ENCODE data around the gene ATP9B. TPM values are rescaled to one million over a fixed set of nuclear protein-coding genes. Genes with fewer than 3 reads are reported as not detected.

ATP9B gene
- total and polyA plus RNA-seq, 5 donors, result 9.0 to 24.0 (median 21.7) TPM

DNA sequence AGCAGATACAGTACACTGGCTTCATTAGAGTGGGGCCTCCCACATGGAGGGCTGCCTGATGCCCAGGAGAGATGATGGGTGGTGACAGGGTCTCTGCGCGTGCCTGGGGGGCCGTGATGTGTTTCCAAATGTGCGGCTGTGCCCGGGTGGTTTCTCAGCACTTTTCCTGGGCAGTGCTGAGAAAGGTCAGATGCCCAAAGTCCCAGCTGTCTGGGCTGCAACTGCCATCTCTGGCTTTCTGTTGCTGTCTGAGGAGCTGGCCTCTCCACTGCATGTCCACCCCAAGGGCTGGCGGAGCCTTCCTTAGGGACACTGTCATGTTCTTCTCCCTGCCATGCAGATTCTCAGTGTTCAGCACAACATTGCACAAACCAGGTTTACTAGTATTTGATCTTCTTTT is 263.9 kb downstream of the ATP9B start:
- no peaks in the 10 kb centered on the region for H3K4me1 ChIP-seq (ENCODE audit: control insufficient read depth, insufficient read depth, low read length)
- H3K27me3 ChIP-seq (ENCODE audit: control insufficient read depth, insufficient read depth), result no peaks in the 10 kb centered on the region
- no peak for DNase-seq
- H3K4me3 ChIP-seq (ENCODE audit: low read length), result no peak overlapping the region
- intact Hi-C loops (cut with DNase I), result no loop called here
- ATAC-seq, result no peak
- 96% methylated on average over 6 of the region's 6 CpGs for WGBS
- no peak overlapping the region for H3K27ac ChIP-seq (ENCODE audit: low read length)
- no peaks in the 10 kb centered on the region for H3K9me3 ChIP-seq (ENCODE audit: control insufficient read depth, low read length)

DNA sequence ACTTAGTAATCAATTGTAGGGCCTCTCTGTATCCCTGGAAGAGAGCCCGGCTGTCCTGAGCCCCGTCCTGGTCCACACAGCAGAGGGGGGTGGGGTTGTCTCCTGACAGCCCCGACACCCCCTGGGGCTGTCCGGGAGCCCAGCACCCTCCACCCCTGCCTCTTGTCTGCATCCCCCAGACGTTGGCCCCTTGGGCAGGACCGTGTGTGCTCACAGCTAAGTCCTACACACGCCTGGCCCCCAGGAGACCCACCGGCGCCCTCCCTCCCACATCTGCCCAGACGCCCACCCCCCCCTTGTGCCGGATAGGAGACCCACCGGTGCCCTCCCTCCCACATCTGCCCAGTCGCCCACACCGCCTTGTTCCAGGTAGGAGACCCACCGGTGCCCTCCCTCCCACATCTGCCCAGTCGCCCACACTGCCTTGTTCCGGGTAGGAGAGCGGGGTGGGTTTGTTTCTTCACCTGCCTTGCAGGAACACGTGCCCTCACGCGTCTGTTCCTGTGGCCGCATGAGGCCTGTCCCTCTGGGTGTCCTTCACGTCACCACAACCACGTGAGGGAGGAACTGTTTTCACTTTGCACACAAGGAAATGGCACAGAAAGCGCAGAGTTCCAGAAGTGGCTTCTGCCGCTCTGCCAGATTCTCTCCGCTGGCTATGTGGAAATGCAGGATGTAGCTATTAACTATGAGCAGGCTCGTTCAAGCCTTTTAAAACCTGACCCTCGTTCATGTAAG is 265.5 kb downstream of the ATP9B start:
- 74% methylated on average over 29 of the region's 29 CpGs for WGBS
- no peaks in the 10 kb centered on the region for H3K9me3 ChIP-seq (ENCODE audit: control insufficient read depth, low read length)
- no peak overlapping the region for H3K4me3 ChIP-seq (ENCODE audit: low read length)
- DNase-seq (no peak), ATAC-seq (peak in 1 of 2 donors; percentile 25)
- H3K4me1 ChIP-seq (ENCODE audit: control insufficient read depth, insufficient read depth, low read length), result no peaks in the 10 kb centered on the region
- no peak overlapping the region for H3K27ac ChIP-seq (ENCODE audit: low read length)
- no peaks in the 10 kb centered on the region for H3K27me3 ChIP-seq (ENCODE audit: control insufficient read depth, insufficient read depth)
- intact Hi-C loops (cut with DNase I), result no loop called here

DNA sequence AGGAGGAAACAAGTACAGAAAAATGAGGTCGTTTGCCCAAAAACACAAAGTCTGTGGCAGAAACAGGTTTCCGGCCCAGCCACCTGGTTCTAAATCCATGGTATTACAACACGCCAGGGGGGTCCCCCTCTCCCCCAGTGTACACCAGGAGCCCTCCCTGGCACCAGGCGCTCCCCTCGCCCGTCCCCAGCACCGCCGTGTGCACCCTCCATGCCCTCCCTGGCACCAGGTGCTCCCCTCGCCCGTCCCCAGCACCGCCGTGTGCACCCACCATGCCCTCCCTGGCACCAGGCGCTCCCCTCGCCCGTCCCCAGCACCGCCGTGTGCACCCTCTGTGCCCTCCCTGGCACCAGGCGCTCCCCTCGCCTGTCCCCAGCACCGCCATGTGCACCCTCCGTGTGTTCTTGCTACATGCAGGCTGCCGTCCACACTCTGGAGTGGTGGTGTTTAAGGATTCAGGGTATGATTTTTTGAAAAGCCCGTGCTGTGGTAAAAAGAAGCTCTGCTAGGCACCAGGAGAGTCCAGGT is 266.7 kb downstream of the ATP9B start:
- Histone ChIP-seq H3K9me3 (ENCODE audit: control insufficient read depth, low read length) (no peaks in the 10 kb centered on the region), H3K27me3 (ENCODE audit: control insufficient read depth, insufficient read depth) (no peaks in the 10 kb centered on the region), H3K4me1 (ENCODE audit: control insufficient read depth, insufficient read depth, low read length) (no peaks in the 10 kb centered on the region), H3K27ac (ENCODE audit: low read length) (no peak overlapping the region), H3K4me3 (ENCODE audit: low read length) (no peak overlapping the region)
- intact Hi-C loops (cut with DNase I), result no loop called here
- DNase-seq (no peak), ATAC-seq (no peak)
- WGBS, result 96% methylated on average over 23 of the region's 23 CpGs

DNA sequence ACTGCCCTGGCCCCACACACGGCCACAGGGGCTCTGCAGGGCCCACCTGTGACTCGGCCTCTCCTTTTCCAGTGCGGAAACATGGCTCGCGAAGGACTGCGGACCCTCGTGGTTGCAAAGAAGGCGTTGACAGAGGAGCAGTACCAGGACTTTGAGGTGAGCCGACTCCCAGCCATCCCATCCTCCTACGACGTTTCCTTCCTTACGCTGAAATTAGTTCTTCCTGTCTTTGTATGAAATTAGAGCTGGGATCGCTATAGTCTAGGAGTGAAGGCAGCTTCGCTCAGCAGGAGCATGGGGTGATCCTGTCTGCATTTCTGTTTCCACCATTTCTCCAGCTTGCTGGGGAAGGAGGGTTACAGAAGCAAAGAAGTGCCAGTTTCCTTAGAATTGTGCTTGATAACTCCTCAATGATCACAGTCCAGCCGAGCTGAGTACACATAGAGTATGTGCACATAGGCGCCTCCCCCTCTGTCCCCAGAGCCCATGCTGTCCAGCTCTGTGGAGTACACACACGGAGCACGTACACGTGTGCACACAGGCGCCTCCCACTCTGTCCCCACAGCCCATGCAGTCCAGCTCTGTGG is 267.5 kb downstream of the ATP9B start:
- Histone ChIP-seq H3K27ac (ENCODE audit: low read length) (no peak overlapping the region), H3K4me3 (ENCODE audit: low read length) (no peak overlapping the region), H3K27me3 (ENCODE audit: control insufficient read depth, insufficient read depth) (no peaks in the 10 kb centered on the region), H3K4me1 (ENCODE audit: control insufficient read depth, insufficient read depth, low read length) (no peaks in the 10 kb centered on the region), H3K9me3 (ENCODE audit: control insufficient read depth, low read length) (no peaks in the 10 kb centered on the region)
- intact Hi-C loops (cut with DNase I), result no loop called here
- DNase-seq (no peak), ATAC-seq (peak in 1 of 2 donors; percentile 40)
- 77% methylated on average over 20 of the region's 20 CpGs for WGBS

DNA sequence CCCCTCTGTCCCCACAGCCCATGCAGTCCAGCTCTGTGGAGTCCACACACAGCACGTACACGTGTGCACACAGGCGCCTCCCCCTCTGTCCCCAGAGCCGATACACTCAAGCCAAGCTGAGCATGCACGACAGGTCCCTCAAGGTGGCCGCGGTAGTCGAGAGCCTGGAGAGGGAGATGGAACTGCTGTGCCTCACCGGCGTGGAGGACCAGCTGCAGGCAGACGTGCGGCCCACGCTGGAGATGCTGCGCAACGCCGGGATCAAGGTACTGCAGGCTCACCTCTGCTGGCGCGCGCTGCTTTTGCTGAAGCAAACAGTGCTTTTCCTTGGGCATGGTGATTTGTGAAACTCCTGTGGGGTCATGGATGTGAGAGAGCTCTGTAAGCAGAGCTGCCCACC is 268.0 kb downstream of the ATP9B start:
- no peak overlapping the region for H3K4me3 ChIP-seq (ENCODE audit: low read length)
- no peak overlapping the region for H3K27ac ChIP-seq (ENCODE audit: low read length)
- no peak for DNase-seq
- intact Hi-C loops (cut with DNase I), result no loop called here
- H3K27me3 ChIP-seq (ENCODE audit: control insufficient read depth, insufficient read depth), result no peaks in the 10 kb centered on the region
- no peaks in the 10 kb centered on the region for H3K9me3 ChIP-seq (ENCODE audit: control insufficient read depth, low read length)
- ATAC-seq, result peak in 1 of 2 donors; percentile 8
- H3K4me1 ChIP-seq (ENCODE audit: control insufficient read depth, insufficient read depth, low read length), result no peaks in the 10 kb centered on the region
- 96% methylated on average over 19 of the region's 19 CpGs for WGBS

DNA sequence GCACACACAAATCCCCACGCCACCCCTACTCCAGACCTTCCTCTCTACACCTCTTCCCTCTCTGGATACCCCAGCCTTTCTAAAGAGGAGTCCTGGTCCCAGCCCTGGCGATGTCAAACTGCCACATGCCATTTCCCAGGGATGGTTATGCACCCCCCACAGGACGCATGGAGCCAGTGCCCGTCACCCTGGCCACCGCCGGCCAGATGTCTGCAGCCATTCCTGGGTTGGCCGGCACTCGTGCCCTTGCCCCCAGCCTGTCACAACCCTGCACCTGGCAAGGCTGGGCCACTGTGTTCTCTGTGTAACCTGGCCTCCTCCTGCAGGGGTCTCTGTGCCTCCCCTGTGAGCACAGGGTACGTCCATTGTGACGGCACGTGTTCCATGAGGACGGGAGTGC is 268.4 kb downstream of the ATP9B start:
- DNase-seq (no peak), ATAC-seq (no peak)
- Histone ChIP-seq H3K27me3 (ENCODE audit: control insufficient read depth, insufficient read depth) (no peaks in the 10 kb centered on the region), H3K9me3 (ENCODE audit: control insufficient read depth, low read length) (no peaks in the 10 kb centered on the region), H3K4me1 (ENCODE audit: control insufficient read depth, insufficient read depth, low read length) (no peaks in the 10 kb centered on the region), H3K27ac (ENCODE audit: low read length) (no peak overlapping the region), H3K4me3 (ENCODE audit: low read length) (no peak overlapping the region)
- WGBS, result 88% methylated on average over 12 of the region's 12 CpGs
- intact Hi-C loops (cut with DNase I), result no loop called here

DNA sequence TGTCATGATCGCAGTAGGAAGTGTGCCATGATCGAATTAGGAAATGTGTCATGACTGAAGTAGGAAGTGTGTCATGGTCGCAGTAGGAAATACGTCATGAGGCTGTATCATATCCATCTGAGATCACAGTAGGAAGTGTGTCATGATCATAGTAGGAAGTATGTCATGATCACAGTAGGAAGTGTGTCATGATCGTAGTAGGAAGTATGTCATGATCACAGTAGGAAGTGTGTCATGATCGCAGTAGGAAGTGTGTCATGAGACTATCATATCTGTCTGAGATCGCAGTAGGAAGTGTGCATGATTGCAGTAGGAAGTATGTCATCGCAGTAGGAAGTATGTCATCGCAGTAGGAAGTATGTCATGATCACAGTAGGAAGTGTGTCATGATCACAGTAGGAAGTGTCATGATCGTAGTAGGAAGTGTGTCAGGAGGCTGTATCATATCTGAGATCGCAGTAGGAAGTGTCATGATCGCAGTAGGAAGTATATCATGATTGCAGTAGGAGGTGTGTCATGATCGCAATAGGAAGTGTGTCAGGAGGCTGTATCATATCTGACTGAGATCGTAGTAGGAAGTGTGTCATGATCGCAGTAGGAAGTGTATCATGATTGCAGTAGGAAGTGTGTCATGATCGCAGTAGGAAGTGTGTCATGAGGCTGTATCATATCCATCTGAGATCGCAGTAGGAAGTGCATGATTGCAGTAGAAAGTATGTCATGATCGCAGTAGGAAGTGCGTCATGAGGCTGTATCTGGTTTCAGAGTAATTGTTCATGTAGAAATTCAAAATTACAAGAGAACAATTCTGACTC is 270.1 kb downstream of the ATP9B start:
- no peak overlapping the region for H3K27ac ChIP-seq (ENCODE audit: low read length)
- DNase-seq (no peak), ATAC-seq (no peak)
- H3K4me1 ChIP-seq (ENCODE audit: control insufficient read depth, insufficient read depth, low read length), result no peaks in the 10 kb centered on the region
- WGBS, result 93% methylated on average over 19 of the region's 19 CpGs
- no peak overlapping the region for H3K4me3 ChIP-seq (ENCODE audit: low read length)
- intact Hi-C loops (cut with DNase I), result no loop called here
- H3K9me3 ChIP-seq (ENCODE audit: control insufficient read depth, low read length), result no peaks in the 10 kb centered on the region
- H3K27me3 ChIP-seq (ENCODE audit: control insufficient read depth, insufficient read depth), result no peaks in the 10 kb centered on the region

DNA sequence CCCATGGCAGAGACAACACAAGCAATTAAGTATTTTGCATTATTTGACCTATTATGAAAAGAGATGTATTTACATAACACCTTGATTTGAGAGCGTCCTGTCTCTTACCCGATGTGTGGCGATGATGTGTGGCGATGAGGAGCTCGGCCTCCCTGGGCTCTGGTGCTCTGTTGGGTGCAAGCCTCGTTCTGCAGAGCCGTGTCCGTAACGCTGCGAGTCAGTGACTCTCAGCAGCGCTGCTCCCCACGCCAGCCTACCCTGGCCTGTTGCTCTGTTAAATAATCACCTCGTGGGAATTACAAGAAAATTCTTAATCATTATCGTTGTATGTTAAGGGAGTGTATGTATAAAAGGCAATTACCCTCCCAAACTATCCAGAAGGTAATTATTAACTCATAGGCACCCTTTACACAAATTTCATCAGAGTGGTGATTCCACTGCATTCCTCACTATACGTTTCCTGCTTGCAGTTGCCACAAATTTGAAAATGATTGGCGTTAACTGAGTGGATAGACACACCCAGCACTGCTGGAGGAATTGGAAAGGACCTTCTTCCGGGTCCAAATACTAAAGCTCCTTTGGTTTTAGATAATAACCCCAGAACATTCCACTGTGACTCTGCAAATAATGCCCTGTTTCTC is 274.5 kb downstream of the ATP9B start:
- Histone ChIP-seq H3K4me1 (ENCODE audit: control insufficient read depth, insufficient read depth, low read length) (no peaks in the 10 kb centered on the region), H3K27me3 (ENCODE audit: control insufficient read depth, insufficient read depth) (no peaks in the 10 kb centered on the region), H3K9me3 (ENCODE audit: control insufficient read depth, low read length) (no peaks in the 10 kb centered on the region), H3K4me3 (ENCODE audit: low read length) (no peak overlapping the region), H3K27ac (ENCODE audit: low read length) (no peak overlapping the region)
- no peak for DNase-seq
- intact Hi-C loops (cut with DNase I), result no loop called here
- no peak for ATAC-seq
- 88% methylated on average over 17 of the region's 17 CpGs for WGBS

DNA sequence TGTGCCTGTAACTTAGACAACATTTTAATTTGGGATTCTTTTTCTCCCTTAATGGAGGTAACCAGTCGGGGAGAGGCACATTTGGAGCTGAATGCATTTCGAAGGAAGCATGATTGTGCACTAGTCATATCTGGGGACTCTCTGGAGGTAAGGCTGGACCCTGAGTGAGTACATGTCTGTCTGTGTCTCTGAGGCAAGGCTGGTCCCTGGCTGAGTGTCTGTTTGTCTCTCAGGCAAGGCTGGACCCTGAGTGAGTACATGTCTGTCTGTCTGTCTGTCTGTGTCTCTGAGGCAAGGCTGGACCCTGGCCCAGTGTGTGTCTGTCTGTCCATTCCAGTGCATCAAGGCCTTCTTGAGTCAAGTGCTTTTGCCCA is 275.0 kb downstream of the ATP9B start:
- Histone ChIP-seq H3K27ac (ENCODE audit: low read length) (no peak overlapping the region), H3K9me3 (ENCODE audit: control insufficient read depth, low read length) (no peaks in the 10 kb centered on the region), H3K4me3 (ENCODE audit: low read length) (no peak overlapping the region), H3K27me3 (ENCODE audit: control insufficient read depth, insufficient read depth) (no peaks in the 10 kb centered on the region), H3K4me1 (ENCODE audit: control insufficient read depth, insufficient read depth, low read length) (no peaks in the 10 kb centered on the region)
- DNase-seq (no peak), ATAC-seq (no peak)
- WGBS, result 96% methylated on average over 2 of the region's 2 CpGs
- intact Hi-C loops (cut with DNase I), result no loop called here

DNA sequence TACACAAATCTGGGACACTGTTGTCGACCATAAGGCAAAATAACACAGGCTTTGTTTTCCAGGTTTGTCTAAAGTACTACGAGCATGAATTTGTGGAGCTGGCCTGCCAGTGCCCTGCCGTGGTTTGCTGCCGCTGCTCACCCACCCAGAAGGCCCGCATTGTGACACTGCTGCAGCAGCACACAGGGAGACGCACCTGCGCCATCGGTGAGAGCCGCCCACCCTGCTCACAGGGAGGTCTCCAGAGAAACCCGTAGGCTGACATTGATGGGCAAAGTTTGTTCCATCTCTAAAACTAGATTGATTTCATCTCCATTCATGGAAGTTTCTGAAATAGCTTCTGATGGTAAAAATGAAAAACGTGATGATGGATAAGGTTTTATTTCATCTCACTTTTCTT is 276.2 kb downstream of the ATP9B start:
- DNase-seq (no peak), ATAC-seq (no peak)
- 96% methylated on average over 11 of the region's 11 CpGs for WGBS
- Histone ChIP-seq H3K4me3 (ENCODE audit: low read length) (no peak overlapping the region), H3K4me1 (ENCODE audit: control insufficient read depth, insufficient read depth, low read length) (no peaks in the 10 kb centered on the region), H3K27ac (ENCODE audit: low read length) (no peak overlapping the region), H3K9me3 (ENCODE audit: control insufficient read depth, low read length) (no peaks in the 10 kb centered on the region), H3K27me3 (ENCODE audit: control insufficient read depth, insufficient read depth) (no peaks in the 10 kb centered on the region)
- intact Hi-C loops (cut with DNase I), result no loop called here

DNA sequence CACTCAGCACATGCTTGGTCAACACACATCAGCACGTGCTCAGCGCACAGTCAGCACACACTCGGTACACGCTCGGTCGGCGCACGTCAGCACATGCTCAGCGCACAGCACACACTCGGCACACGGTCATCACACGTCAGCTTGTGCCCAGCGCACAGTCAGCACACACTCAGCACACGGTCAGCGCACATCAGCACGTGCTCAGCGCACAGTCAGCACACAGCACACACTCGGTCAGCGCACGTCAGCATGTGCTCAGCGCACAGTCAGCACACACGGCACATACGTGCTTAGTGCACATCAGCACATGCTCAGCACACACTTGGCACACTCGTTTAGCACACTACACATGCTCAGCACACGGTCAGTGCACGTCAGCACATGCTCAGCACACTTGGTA is 276.8 kb downstream of the ATP9B start:
- intact Hi-C loops (cut with DNase I), result no loop called here
- no peaks in the 10 kb centered on the region for H3K9me3 ChIP-seq (ENCODE audit: control insufficient read depth, low read length)
- no peak overlapping the region for H3K27ac ChIP-seq (ENCODE audit: low read length)
- DNase-seq, result no peak
- H3K27me3 ChIP-seq (ENCODE audit: control insufficient read depth, insufficient read depth), result no peaks in the 10 kb centered on the region
- H3K4me3 ChIP-seq (ENCODE audit: low read length), result no peak overlapping the region
- ATAC-seq, result peak; percentile 20 to 23
- WGBS, result 96% methylated on average over 26 of the region's 26 CpGs
- no peaks in the 10 kb centered on the region for H3K4me1 ChIP-seq (ENCODE audit: control insufficient read depth, insufficient read depth, low read length)
